ENCODE measurements around the gene TSTD1.
A peak's percentile ranks its signal among the peaks of the same experiment; 100 is the strongest.
"Not testable (repeated sequence)": the region's sequence is repeated elsewhere in the genome, so short reads cannot be mapped to it uniquely, and the experiment has no call there.

TSTD1 gene

DNA sequence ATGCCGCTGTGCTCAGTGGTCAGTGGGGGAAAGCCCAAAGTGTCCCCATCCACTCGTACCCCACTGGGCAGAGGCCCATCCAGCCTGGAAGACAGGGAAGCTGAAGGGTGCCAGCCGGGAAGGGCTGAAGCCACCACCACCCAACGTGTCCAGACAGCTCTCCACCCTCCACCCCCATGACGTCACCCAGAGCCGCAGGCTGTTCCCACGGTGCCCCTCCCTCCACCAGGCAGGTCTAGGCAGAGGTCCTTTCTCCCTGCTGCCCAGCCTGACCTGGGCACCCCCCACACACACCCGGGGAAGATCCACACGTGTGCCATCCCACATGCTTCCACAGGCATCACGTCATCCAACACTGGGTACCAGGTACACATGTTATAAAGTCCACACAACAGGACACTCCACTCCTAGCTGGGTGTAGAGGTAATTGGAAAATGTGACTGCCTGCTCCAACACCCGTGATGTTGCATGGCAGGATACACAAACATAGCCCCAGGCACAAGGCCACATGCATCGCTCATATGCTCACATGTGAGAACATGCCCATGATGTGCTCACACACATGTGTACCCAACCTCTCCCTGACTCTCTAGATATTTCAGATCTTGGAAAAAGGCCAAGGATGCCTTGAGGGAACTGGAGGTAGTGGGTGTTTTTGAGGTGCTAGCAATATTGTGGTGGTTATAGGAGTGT is 36.1 kb upstream of the TSTD1 start:
- H3K27me3 Mint-ChIP-seq (ENCODE audit: low read depth), result no peaks in the 10 kb centered on the region
- H3K4me3 Mint-ChIP-seq, result no peak overlapping the region
- peak overlapping the region; percentile 39 for H3K27ac Mint-ChIP-seq

DNA sequence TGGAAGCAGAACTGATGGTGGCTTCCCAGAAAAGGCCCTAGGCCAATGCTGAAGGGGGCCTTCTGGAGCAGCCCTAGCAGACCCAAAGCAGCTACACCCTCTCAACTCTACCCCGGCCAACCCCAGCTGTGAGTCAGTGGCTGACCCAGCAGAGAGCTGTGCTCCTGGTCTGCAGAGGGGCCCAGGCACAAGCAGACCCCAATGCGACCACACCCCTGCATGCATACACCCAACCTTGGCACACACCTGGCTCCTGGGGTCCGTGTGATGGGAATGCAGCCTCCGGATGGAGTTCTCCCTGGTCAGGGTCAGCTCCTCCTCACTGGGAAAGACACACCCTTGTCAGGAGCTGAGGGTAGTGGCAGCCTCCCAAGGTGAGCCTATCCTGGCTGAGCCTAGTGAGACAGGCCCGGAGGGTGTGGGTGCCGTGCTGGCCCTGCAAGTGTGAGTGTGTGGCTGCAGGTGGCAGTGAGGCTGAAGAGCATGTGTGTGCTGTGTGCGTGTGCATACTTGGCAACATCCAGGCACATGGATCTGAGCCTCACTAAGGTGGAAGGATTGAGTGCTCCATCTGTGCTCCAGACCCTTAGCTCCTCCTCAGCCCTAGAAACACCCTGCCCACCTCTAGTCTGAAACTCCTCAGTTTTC is 34.8 kb upstream of the TSTD1 start:
- Mint-ChIP-seq H3K9me3 (no peaks in the 10 kb centered on the region), H3K27me3 (ENCODE audit: low read depth) (no peaks in the 10 kb centered on the region), H3K4me1 (ENCODE audit: low read depth) (peaks cover 22% of the 10 kb centered on the region), H3K27ac (peak overlapping the region; percentile 57), H3K4me3 (no peak overlapping the region), H3K36me3 (ENCODE audit: low read depth) (peaks cover 9% of the 10 kb centered on the region)
- no peak for DNase-seq (ENCODE audit: low spot score)

More for the DNA sequence above, 36.1 kb upstream of the TSTD1 start:
- no peaks in the 10 kb centered on the region for H3K36me3 Mint-ChIP-seq (ENCODE audit: low read depth)
- no peaks in the 10 kb centered on the region for H3K9me3 Mint-ChIP-seq
- peaks cover 20% of the 10 kb centered on the region for H3K4me1 Mint-ChIP-seq (ENCODE audit: low read depth)
- DNase-seq (ENCODE audit: low spot score), result no peak

DNA sequence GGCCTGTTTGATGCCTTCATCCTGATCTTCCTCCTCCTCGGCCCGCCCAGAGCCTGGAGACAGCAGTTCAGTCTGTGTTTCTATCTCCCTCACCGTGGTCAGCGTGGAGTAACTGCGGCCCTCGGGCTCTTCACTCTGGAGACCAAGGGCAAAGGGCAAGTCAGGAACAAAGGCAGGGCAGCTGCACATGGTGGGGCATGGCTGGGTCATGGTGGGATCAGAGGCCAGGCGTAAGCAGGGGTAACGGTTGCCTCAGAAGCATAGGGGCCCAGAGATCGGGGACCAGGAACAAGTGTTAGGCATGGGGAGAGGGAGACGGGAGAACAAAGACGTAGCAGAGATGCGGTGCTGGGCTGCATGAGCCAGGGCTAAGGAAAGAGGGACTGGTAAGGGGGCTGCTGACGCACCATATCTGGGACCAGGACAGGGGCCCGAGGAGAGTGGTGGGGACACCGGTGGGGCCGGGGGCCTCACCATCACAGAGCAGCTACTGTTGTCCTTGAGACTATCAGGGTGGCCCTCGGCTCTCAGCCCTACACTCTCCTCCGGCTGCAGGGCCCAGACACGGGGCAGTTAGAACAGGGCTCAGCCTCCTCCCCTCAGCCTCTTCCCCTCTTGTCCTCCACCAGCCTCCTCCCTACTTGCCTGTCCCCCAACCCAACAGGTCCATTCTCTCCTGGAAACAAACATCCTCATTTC is 34.1 kb upstream of the TSTD1 start:
- Mint-ChIP-seq H3K27me3 (ENCODE audit: low read depth) (no peaks in the 10 kb centered on the region), H3K4me3 (no peak overlapping the region), H3K9me3 (no peaks in the 10 kb centered on the region), H3K4me1 (ENCODE audit: low read depth) (peaks cover 25% of the 10 kb centered on the region), H3K27ac (peak overlapping the region; percentile 57), H3K36me3 (ENCODE audit: low read depth) (peaks cover 16% of the 10 kb centered on the region)
- no peak for DNase-seq (ENCODE audit: low spot score)

GRCh38 chr1:161071886-161072371 is 33.2 kb upstream of the TSTD1 start:
- H3K4me3 Mint-ChIP-seq, result no peak overlapping the region
- H3K36me3 Mint-ChIP-seq (ENCODE audit: low read depth), result peaks cover 24% of the 10 kb centered on the region
- H3K27me3 Mint-ChIP-seq (ENCODE audit: low read depth), result no peaks in the 10 kb centered on the region
- peaks cover 33% of the 10 kb centered on the region for H3K4me1 Mint-ChIP-seq (ENCODE audit: low read depth)
- H3K9me3 Mint-ChIP-seq, result no peaks in the 10 kb centered on the region
- H3K27ac Mint-ChIP-seq, result peak overlapping the region; percentile 15
- DNase-seq (ENCODE audit: low spot score), result peak; percentile 43

- no peak for DNase-seq (ENCODE audit: low spot score)
- H3K36me3 Mint-ChIP-seq (ENCODE audit: low read depth), result peaks cover 32% of the 10 kb centered on the region
- peak overlapping the region; percentile 100 for H3K27ac Mint-ChIP-seq
- no peaks in the 10 kb centered on the region for H3K27me3 Mint-ChIP-seq (ENCODE audit: low read depth)
- H3K4me1 Mint-ChIP-seq (ENCODE audit: low read depth), result peaks cover 40% of the 10 kb centered on the region
- H3K4me3 Mint-ChIP-seq, result no peak overlapping the region
- no peaks in the 10 kb centered on the region for H3K9me3 Mint-ChIP-seq
These were observed 32.0 kb upstream of the TSTD1 start for GRCh38 chr1:161070761-161071160.

- Mint-ChIP-seq H3K9me3 (no peaks in the 10 kb centered on the region), H3K27me3 (ENCODE audit: low read depth) (no peaks in the 10 kb centered on the region), H3K36me3 (ENCODE audit: low read depth) (peaks cover 32% of the 10 kb centered on the region), H3K4me3 (peak within 1 kb of the TSS; percentile 100), H3K27ac (peak within 1 kb of the TSS; percentile 100), H3K4me1 (ENCODE audit: low read depth) (peaks cover 44% of the 10 kb centered on the region)
- peak; percentile 87 for DNase-seq (ENCODE audit: low spot score)
These were observed 31.0 kb upstream of the TSTD1 start, which contains the start of gene ARHGAP30 for GRCh38 chr1:161069731-161070270. Gene ARHGAP30, minus strand, starts transcription at chr1:161069891. Its CDS starts 267 bp downstream, at chr1:161069624.

DNA sequence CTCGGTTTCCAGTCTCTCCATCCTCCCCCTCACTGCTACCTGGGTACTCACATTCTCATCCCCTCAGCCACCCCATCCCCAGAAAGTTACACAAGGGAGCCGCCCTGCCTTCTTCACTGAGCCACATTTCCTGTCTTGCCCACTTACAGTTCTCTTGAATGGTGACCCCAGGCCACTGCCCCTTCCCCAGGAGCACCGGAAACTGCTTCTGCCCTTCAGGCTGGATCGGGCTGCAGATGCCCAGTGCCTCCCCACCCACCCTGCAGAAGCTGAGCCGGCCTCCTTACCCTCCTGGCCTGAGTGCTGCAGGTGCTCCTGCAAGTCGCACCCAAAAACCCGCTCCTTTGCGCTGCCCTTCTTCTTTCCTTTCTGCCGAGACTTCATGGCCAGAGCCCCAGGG is 30.5 kb upstream of the TSTD1 start:
- Mint-ChIP-seq H3K4me3 (peak overlapping the region; percentile 100), H3K4me1 (ENCODE audit: low read depth) (peaks cover 47% of the 10 kb centered on the region), H3K36me3 (ENCODE audit: low read depth) (peaks cover 37% of the 10 kb centered on the region), H3K27ac (peak overlapping the region; percentile 100), H3K9me3 (no peaks in the 10 kb centered on the region), H3K27me3 (ENCODE audit: low read depth) (no peaks in the 10 kb centered on the region)
- no peak for DNase-seq (ENCODE audit: low spot score)

- peak; percentile 82 for DNase-seq (ENCODE audit: low spot score)
- Mint-ChIP-seq H3K27ac (peak overlapping the region; percentile 100), H3K36me3 (ENCODE audit: low read depth) (peaks cover 42% of the 10 kb centered on the region)
These were observed 29.8 kb upstream of the TSTD1 start for GRCh38 chr1:161068306-161069234.

GRCh38 chr1:161066694-161067093 is 27.9 kb upstream of the TSTD1 start:
- H3K4me3 Mint-ChIP-seq, result peak overlapping the region; percentile 100
- peaks cover 56% of the 10 kb centered on the region for H3K4me1 Mint-ChIP-seq (ENCODE audit: low read depth)
- H3K27ac Mint-ChIP-seq, result peak overlapping the region; percentile 100
- no peak for DNase-seq (ENCODE audit: low spot score)
- H3K36me3 Mint-ChIP-seq (ENCODE audit: low read depth), result peaks cover 55% of the 10 kb centered on the region
- no peaks in the 10 kb centered on the region for H3K9me3 Mint-ChIP-seq
- H3K27me3 Mint-ChIP-seq (ENCODE audit: low read depth), result no peaks in the 10 kb centered on the region

More at GRCh38 chr1:161068306-161069234, 29.8 kb upstream of the TSTD1 start:
- H3K4me3 Mint-ChIP-seq, result peak overlapping the region; percentile 100
- no peaks in the 10 kb centered on the region for H3K27me3 Mint-ChIP-seq (ENCODE audit: low read depth)
- no peaks in the 10 kb centered on the region for H3K9me3 Mint-ChIP-seq
- H3K4me1 Mint-ChIP-seq (ENCODE audit: low read depth), result peaks cover 53% of the 10 kb centered on the region

DNA sequence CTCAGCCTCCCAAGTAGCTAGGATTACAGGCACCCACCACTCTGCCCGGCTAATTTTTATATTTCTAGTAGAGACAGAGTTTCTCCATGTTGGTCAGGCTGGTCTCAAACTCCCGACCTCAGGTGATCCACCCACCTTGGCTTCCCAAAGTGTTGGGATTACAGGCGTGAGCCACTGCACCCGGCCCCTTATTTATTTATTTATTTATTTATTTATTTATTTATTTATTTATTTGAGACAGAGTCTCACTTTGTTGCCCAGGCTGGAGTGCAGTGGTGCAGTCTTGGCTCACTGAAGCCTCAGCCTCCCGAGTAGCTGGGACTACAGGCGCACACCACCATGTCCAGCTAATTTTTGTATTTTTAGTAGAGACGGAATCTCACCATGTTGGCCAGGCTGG is 26.9 kb upstream of the TSTD1 start:
- H3K9me3 Mint-ChIP-seq; DNase-seq (ENCODE audit: low spot score); H3K27me3 Mint-ChIP-seq (ENCODE audit: low read depth); H3K27ac Mint-ChIP-seq: not testable (repeated sequence)
- H3K4me3 Mint-ChIP-seq, result peak overlapping the region; percentile 100
- H3K4me1 Mint-ChIP-seq (ENCODE audit: low read depth), result peaks cover 51% of the 10 kb centered on the region
- peaks cover 57% of the 10 kb centered on the region for H3K36me3 Mint-ChIP-seq (ENCODE audit: low read depth)

GRCh38 chr1:161063936-161064335 is 25.2 kb upstream of the TSTD1 start:
- H3K4me1 Mint-ChIP-seq (ENCODE audit: low read depth), result peaks cover 48% of the 10 kb centered on the region
- DNase-seq (ENCODE audit: low spot score); H3K9me3 Mint-ChIP-seq; H3K27me3 Mint-ChIP-seq (ENCODE audit: low read depth): not testable (repeated sequence)
- H3K4me3 Mint-ChIP-seq, result peak overlapping the region; percentile 81
- H3K27ac Mint-ChIP-seq, result peak overlapping the region; percentile 89
- H3K36me3 Mint-ChIP-seq (ENCODE audit: low read depth), result peaks cover 64% of the 10 kb centered on the region

GRCh38 chr1:161061419-161061818 is 22.7 kb upstream of the TSTD1 start:
- no peaks in the 10 kb centered on the region for H3K27me3 Mint-ChIP-seq (ENCODE audit: low read depth)
- H3K27ac Mint-ChIP-seq, result no peak overlapping the region
- H3K4me1 Mint-ChIP-seq (ENCODE audit: low read depth), result peaks cover 36% of the 10 kb centered on the region
- H3K9me3 Mint-ChIP-seq, result no peaks in the 10 kb centered on the region
- no peak for DNase-seq (ENCODE audit: low spot score)
- peaks cover 55% of the 10 kb centered on the region for H3K36me3 Mint-ChIP-seq (ENCODE audit: low read depth)
- no peak overlapping the region for H3K4me3 Mint-ChIP-seq

DNA sequence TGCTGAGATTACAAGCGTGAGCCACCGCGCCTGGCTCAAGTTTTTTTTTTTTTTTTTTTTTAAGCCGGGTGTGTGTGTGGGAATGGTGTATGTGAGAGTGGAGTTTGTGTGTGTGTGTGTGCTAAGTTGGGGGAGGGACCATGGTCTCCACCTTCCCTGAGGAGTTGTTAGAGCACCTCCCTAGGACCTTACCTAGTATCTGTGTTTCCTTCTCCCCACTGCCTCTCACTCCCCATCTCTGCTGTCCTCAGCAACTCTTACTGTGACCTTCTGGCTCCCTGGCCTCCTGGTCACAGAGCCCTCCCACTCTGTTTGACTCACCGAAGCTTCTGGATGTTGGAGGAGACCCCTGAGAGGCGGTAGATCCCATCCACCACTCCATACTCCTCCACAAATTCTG is 20.5 kb upstream of the TSTD1 start:
- no peak for DNase-seq (ENCODE audit: low spot score)
- peaks cover 58% of the 10 kb centered on the region for H3K36me3 Mint-ChIP-seq (ENCODE audit: low read depth)
- no peaks in the 10 kb centered on the region for H3K9me3 Mint-ChIP-seq
- peaks cover 25% of the 10 kb centered on the region for H3K4me1 Mint-ChIP-seq (ENCODE audit: low read depth)
- no peaks in the 10 kb centered on the region for H3K27me3 Mint-ChIP-seq (ENCODE audit: low read depth)
- no peak overlapping the region for H3K4me3 Mint-ChIP-seq
- no peak overlapping the region for H3K27ac Mint-ChIP-seq

Data from T-helper 2 cell treated with Interferon-gamma antibody and Interleukin-4, amounts not matched to agents 5 μg/mL and 100 μg/mL, for 36 hours (primary cell).